SK-N-SH (cell line): ENCODE results near the gene CLEC4E. TPM values are rescaled to one million over a fixed set of nuclear protein-coding genes. Genes with fewer than 3 reads are reported as not detected.

Experiments used
- CTCF ChIA-PET: fragments of 300-600, 350-600 bp; formaldehyde crosslinking; extraction: SDS; loops from one replicate; lab custom pipeline; 2021; lab: Yijun Ruan, JAX
- POLR2A ChIA-PET: fragments of 350-600 bp; sonication (Branson Sonifier 250); formaldehyde crosslinking; extraction: SDS; loops from one replicate; lab custom pipeline; 2020; ENCODE audit warnings: antibody characterized with exemption, inconsistent platforms; lab: Yijun Ruan, JAX
- DNase-seq: peaks from one replicate; pipeline ENCODE4 v3.0.0; 2012
- H2AFZ ChIP-seq: fragments of 200-600 bp; sonication (generic); 2 replicates; pipeline ENCODE4 v1.8.1; 2016; ENCODE audit warnings: antibody characterized with exemption, mild to moderate bottlenecking, low read depth
- H3F3A ChIP-seq: fragments of 200-600 bp; sonication (generic); replicated peaks from 2 replicates; pipeline ENCODE3; 2016; ENCODE audit warnings: antibody characterized with exemption, mild to moderate bottlenecking; ENCODE audit not compliant: insufficient read depth
- H3K27ac ChIP-seq, 2 experiments: fragments of 200-500 bp in 1 of 2; fragments of 200-600 bp in 1 of 2; sonication (Bioruptor generic) in 1 of 2; sonication (generic), shearing (Covaris generic) in 1 of 2; 2 replicates each; pipeline versions ENCODE4 v1.5.1 to v1.6.1; 2014 to 2016; ENCODE audit warnings: low read depth in 2 of 2, inconsistent platforms in 1 of 2, low read length in 1 of 2, mild to moderate bottlenecking in 1 of 2, mixed read lengths in 1 of 2
- H3K27me3 ChIP-seq: fragments of 200-600 bp; sonication (generic), shearing (Covaris generic); 2 replicates; pipeline ENCODE4 v1.6.1; 2016; ENCODE audit warnings: mixed run types; ENCODE audit not compliant: insufficient read depth
- H3K36me3 ChIP-seq, 2 experiments: fragments of 200-500 bp in 1 of 2; fragments of 200-600 bp in 1 of 2; sonication (Bioruptor generic) in 1 of 2; sonication (generic) in 1 of 2; replicated peaks in 1 of 2; 2 replicates each; pipeline versions ENCODE3 to v1.5.1; 2014 to 2016; ENCODE audit warnings: low read length in 1 of 2, mild to moderate bottlenecking in 1 of 2; ENCODE audit not compliant: insufficient read depth in 2 of 2, control insufficient read depth in 1 of 2
- H3K4me1 ChIP-seq, 2 experiments: fragments of 200-500 bp in 1 of 2; fragments of 200-600 bp in 1 of 2; sonication (Bioruptor generic) in 1 of 2; sonication (generic), shearing (Covaris generic) in 1 of 2; 2 replicates each; pipeline versions ENCODE4 v1.5.1 to v1.6.1; 2014 to 2016; ENCODE audit warnings: low read depth in 1 of 2, low read length in 1 of 2, mixed run types in 1 of 2; ENCODE audit not compliant: insufficient read depth in 2 of 2, control insufficient read depth in 1 of 2
- H3K4me2 ChIP-seq: fragments of 200-600 bp; sonication (generic), shearing (Covaris generic); 2 replicates; pipeline ENCODE4 v1.6.1; 2017; ENCODE audit warnings: mixed run types
- H3K4me3 ChIP-seq, 2 experiments: fragments of 200-500 bp in 1 of 2; fragments of 200-600 bp in 1 of 2; sonication (Bioruptor generic) in 1 of 2; sonication (generic), shearing (Covaris generic) in 1 of 2; 2 replicates each; pipeline versions ENCODE4 v1.5.1 to v1.8.1; 2014 to 2016; ENCODE audit warnings: low read depth in 2 of 2, inconsistent platforms in 1 of 2, low read length in 1 of 2, mild to moderate bottlenecking in 1 of 2, mixed read lengths in 1 of 2, moderate library complexity in 1 of 2
- H3K79me2 ChIP-seq: fragments of 200-600 bp; sonication (generic); 2 replicates; pipeline ENCODE4 v1.8.1; 2017; ENCODE audit warnings: mild to moderate bottlenecking; ENCODE audit not compliant: insufficient read depth
- H3K9ac ChIP-seq: fragments of 200-600 bp; sonication (generic); 2 replicates; pipeline ENCODE4 v1.6.1; 2017; ENCODE audit warnings: mixed run types
- H3K9me2 ChIP-seq: fragments of 200-600 bp; sonication (generic); 2 replicates; pipeline ENCODE4 v1.6.1; 2017; ENCODE audit warnings: mixed run types
- H3K9me3 ChIP-seq: fragments of 200-600 bp; sonication (generic); 2 replicates; pipeline ENCODE4 v1.6.1; 2017; ENCODE audit warnings: mixed run types, mild to moderate bottlenecking, moderate library complexity
- H4K20me1 ChIP-seq: fragments of 200-600 bp; sonication (generic); 2 replicates; pipeline ENCODE4 v1.6.1; 2017; ENCODE audit warnings: mild to moderate bottlenecking, mixed run types; ENCODE audit not compliant: insufficient read depth
- CHD2 ChIP-seq: fragments of 150-350 bp; IDR thresholded peaks from 2 replicates; pipeline ENCODE4 v1.6.1; 2018; ENCODE audit warnings: low read length; ENCODE audit not compliant: partially characterized antibody
- ELF1 ChIP-seq: IDR thresholded peaks from 2 replicates; pipeline ENCODE4 v1.4.0; 2012
- EP300 ChIP-seq, 2 experiments: IDR thresholded peaks; 2 replicates each; pipeline versions ENCODE4 v1.4.0 to v1.6.1; 2012; ENCODE audit warnings: borderline replicate concordance in 1 of 2, low read depth in 1 of 2, low read length in 1 of 2
- EZH2phosphoT487 ChIP-seq: fragments of 200-600 bp; sonication (generic); IDR thresholded peaks from 2 replicates; pipeline ENCODE4 v1.6.1; 2017; ENCODE audit warnings: low read depth, mixed run types, mild to moderate bottlenecking, antibody characterized with exemption, moderate library complexity, borderline replicate concordance
- FOXJ3 ChIP-seq: sonication (generic); formaldehyde crosslinking; IDR thresholded peaks from 2 replicates; pipeline ENCODE4 v1.5.1; 2020; ENCODE audit warnings: mild to moderate bottlenecking, missing genetic modification reagents
- MEF2A ChIP-seq: IDR thresholded peaks from 2 replicates; pipeline ENCODE4 v1.4.0; 2012; ENCODE audit warnings: low read depth, borderline replicate concordance
- MXI1 ChIP-seq: IDR thresholded peaks from 2 replicates; pipeline ENCODE4 v1.6.1; 2012; ENCODE audit warnings: mild to moderate bottlenecking, low read depth, low read length, improper control_type of control experiment
- NFIC ChIP-seq: IDR thresholded peaks from 2 replicates; pipeline ENCODE4 v1.4.0; 2012; ENCODE audit warnings: borderline replicate concordance
- POLR2AphosphoS5 ChIP-seq: IDR thresholded peaks from 2 replicates; pipeline ENCODE4 v1.6.1; 2012; ENCODE audit warnings: low read depth, low read length
- RAD21 ChIP-seq: IDR thresholded peaks from 2 replicates; pipeline ENCODE4 v1.6.1; 2012; ENCODE audit warnings: mild to moderate bottlenecking, low read length
- RFX5 ChIP-seq: IDR thresholded peaks from 2 replicates; pipeline ENCODE4 v1.6.1; 2012; ENCODE audit warnings: mild to moderate bottlenecking, improper control_type of control experiment, low read length
- TAF1 ChIP-seq: IDR thresholded peaks from 2 replicates; pipeline ENCODE4 v1.6.1; 2012; ENCODE audit warnings: low read depth, mild to moderate bottlenecking, low read length, moderate library complexity, borderline replicate concordance
- WGBS: methylation state at CpG from one replicate; pipeline ENCODE4 v1.1.6; 2017; ENCODE audit warnings: low lambda C conversion rate; 5-methylcytosine and 5-hydroxymethylcytosine counted together
- polyA plus RNA-seq, 3 experiments: library from polyadenylated mRNA; depleted of rRNA; stranded (reverse); fragments of >200 nt; gene quantifications; 2 replicates each; pipeline ENCODE4 v1.2.3, GENCODE V29; 2012
- TF ChIP-seq, protein P1 (sequence below): fragments of 150-350 bp; IDR thresholded peaks from 2 replicates; pipeline ENCODE4 v1.6.1; 2016; ENCODE audit warnings: mild to moderate bottlenecking, low read depth, low read length
- TF ChIP-seq, protein P2 (sequence below): IDR thresholded peaks from 2 replicates; pipeline ENCODE4 v1.6.1; 2012; ENCODE audit warnings: mild to moderate bottlenecking, low read depth, low read length, moderate library complexity
- TF ChIP-seq, protein P3 (sequence below): IDR thresholded peaks from 2 replicates; pipeline ENCODE4 v1.4.0; 2012; ENCODE audit warnings: low read depth, borderline replicate concordance
- TF ChIP-seq, protein P4 (sequence below): fragments of 200-600 bp; sonication (generic); IDR thresholded peaks from 2 replicates; pipeline ENCODE4 v1.6.1; 2017; ENCODE audit warnings: antibody characterized with exemption, mild to moderate bottlenecking, moderate library complexity
- TF ChIP-seq, protein P5 (sequence below): IDR thresholded peaks from 2 replicates; pipeline ENCODE4 v1.4.0; 2012; ENCODE audit warnings: low read depth, borderline replicate concordance

CLEC4E gene
- polyA plus RNA-seq, 1 of the 3 experiments (the other 2 are of a cell fraction), result not detected

DNA sequence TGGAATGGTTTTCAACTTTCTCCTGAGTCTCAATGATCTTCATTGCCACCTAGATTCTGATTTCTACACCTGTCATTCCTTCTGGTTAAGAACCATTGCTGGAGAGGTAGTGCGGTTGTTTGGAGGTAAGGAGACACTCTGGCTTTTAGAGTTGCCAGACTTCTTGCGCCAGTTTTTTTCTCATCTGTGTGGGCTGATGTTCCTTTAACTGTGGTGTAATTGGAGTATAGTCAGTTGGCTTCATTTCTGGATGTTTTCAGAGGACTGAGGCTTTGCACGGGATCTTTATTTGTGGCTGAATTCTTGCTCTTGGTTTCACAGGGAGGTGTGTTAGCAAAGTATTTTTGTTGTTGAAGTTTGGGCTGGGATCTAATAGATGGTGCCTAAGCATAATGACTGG, 33.1 kb downstream of the CLEC4E start (continued):
- TF ChIP-seq, protein P1, sequence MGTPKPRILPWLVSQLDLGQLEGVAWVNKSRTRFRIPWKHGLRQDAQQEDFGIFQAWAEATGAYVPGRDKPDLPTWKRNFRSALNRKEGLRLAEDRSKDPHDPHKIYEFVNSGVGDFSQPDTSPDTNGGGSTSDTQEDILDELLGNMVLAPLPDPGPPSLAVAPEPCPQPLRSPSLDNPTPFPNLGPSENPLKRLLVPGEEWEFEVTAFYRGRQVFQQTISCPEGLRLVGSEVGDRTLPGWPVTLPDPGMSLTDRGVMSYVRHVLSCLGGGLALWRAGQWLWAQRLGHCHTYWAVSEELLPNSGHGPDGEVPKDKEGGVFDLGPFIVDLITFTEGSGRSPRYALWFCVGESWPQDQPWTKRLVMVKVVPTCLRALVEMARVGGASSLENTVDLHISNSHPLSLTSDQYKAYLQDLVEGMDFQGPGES, result no peak
- TF ChIP-seq EZH2phosphoT487, result no peak
- no peak for TF ChIP-seq MXI1
- TF ChIP-seq MEF2A, result no peak
- TF ChIP-seq, protein P2, sequence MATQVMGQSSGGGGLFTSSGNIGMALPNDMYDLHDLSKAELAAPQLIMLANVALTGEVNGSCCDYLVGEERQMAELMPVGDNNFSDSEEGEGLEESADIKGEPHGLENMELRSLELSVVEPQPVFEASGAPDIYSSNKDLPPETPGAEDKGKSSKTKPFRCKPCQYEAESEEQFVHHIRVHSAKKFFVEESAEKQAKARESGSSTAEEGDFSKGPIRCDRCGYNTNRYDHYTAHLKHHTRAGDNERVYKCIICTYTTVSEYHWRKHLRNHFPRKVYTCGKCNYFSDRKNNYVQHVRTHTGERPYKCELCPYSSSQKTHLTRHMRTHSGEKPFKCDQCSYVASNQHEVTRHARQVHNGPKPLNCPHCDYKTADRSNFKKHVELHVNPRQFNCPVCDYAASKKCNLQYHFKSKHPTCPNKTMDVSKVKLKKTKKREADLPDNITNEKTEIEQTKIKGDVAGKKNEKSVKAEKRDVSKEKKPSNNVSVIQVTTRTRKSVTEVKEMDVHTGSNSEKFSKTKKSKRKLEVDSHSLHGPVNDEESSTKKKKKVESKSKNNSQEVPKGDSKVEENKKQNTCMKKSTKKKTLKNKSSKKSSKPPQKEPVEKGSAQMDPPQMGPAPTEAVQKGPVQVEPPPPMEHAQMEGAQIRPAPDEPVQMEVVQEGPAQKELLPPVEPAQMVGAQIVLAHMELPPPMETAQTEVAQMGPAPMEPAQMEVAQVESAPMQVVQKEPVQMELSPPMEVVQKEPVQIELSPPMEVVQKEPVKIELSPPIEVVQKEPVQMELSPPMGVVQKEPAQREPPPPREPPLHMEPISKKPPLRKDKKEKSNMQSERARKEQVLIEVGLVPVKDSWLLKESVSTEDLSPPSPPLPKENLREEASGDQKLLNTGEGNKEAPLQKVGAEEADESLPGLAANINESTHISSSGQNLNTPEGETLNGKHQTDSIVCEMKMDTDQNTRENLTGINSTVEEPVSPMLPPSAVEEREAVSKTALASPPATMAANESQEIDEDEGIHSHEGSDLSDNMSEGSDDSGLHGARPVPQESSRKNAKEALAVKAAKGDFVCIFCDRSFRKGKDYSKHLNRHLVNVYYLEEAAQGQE, result no peak
- TF ChIP-seq EP300 (IDR thresholded peaks at IDR 0.05; ENCODE audit: borderline replicate concordance in 1 of 2, low read depth in 1 of 2, low read length in 1 of 2), result no peak
- no peak for TF ChIP-seq NFIC

DNA sequence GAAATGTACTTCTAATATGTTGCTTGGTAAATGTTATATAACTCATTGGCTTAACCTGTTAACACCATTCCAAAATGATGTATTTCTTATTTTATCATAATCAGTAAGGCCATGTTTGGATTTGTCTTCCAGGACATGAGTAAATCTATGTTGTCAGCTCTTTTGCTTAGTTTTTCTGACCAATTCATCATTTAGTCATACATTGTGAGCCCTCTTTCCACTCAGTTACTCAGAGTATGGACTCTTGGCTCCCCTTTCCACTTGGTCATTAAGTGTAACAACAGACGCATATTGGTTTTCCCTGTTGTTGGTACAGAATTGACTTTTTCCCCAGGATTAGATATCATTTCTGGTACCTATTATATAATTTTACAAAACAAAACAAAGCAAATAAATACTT, 36.4 kb downstream of the CLEC4E start:
- Histone ChIP-seq H3K27ac (no peak overlapping the region), H2AFZ (no peak overlapping the region), H3K9ac (no peak overlapping the region), H3K36me3 (no peaks in the 10 kb centered on the region), H3K9me3 (no peaks in the 10 kb centered on the region), H3K79me2 (no peaks in the 10 kb centered on the region), H3K9me2 (no peaks in the 10 kb centered on the region), H3K27me3 (no peaks in the 10 kb centered on the region)
- WGBS, result 54% methylated on average over 1 of the region's 1 CpG
- no peak for DNase-seq
- ChIA-PET POLR2A (no interaction called here), CTCF (no interaction called here)
- TF ChIP-seq POLR2AphosphoS5 (no peak), TAF1 (no peak), FOXJ3 (CRISPR knock-in tag) (no peak), CHD2 (no peak), NFIC (no peak), RFX5 (no peak), ELF1 (no peak), RAD21 (no peak), EZH2phosphoT487 (no peak)
- TF ChIP-seq, protein P3, sequence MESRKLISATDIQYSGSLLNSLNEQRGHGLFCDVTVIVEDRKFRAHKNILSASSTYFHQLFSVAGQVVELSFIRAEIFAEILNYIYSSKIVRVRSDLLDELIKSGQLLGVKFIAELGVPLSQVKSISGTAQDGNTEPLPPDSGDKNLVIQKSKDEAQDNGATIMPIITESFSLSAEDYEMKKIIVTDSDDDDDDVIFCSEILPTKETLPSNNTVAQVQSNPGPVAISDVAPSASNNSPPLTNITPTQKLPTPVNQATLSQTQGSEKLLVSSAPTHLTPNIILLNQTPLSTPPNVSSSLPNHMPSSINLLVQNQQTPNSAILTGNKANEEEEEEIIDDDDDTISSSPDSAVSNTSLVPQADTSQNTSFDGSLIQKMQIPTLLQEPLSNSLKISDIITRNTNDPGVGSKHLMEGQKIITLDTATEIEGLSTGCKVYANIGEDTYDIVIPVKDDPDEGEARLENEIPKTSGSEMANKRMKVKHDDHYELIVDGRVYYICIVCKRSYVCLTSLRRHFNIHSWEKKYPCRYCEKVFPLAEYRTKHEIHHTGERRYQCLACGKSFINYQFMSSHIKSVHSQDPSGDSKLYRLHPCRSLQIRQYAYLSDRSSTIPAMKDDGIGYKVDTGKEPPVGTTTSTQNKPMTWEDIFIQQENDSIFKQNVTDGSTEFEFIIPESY, result no peak
- TF ChIP-seq, protein P4, sequence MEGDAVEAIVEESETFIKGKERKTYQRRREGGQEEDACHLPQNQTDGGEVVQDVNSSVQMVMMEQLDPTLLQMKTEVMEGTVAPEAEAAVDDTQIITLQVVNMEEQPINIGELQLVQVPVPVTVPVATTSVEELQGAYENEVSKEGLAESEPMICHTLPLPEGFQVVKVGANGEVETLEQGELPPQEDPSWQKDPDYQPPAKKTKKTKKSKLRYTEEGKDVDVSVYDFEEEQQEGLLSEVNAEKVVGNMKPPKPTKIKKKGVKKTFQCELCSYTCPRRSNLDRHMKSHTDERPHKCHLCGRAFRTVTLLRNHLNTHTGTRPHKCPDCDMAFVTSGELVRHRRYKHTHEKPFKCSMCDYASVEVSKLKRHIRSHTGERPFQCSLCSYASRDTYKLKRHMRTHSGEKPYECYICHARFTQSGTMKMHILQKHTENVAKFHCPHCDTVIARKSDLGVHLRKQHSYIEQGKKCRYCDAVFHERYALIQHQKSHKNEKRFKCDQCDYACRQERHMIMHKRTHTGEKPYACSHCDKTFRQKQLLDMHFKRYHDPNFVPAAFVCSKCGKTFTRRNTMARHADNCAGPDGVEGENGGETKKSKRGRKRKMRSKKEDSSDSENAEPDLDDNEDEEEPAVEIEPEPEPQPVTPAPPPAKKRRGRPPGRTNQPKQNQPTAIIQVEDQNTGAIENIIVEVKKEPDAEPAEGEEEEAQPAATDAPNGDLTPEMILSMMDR, result no peak
- TF ChIP-seq, protein P2, result no peak
- TF ChIP-seq, protein P5, sequence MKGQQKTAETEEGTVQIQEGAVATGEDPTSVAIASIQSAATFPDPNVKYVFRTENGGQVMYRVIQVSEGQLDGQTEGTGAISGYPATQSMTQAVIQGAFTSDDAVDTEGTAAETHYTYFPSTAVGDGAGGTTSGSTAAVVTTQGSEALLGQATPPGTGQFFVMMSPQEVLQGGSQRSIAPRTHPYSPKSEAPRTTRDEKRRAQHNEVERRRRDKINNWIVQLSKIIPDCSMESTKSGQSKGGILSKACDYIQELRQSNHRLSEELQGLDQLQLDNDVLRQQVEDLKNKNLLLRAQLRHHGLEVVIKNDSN, result no peak
- TF ChIP-seq, all 33 proteins: peak for 0
- H3K4me2 ChIP-seq, result no peak overlapping the region
- no peak overlapping the region for H3K4me3 ChIP-seq
- no peaks in the 10 kb centered on the region for H4K20me1 ChIP-seq
- no peaks in the 10 kb centered on the region for H3F3A ChIP-seq
- no peaks in the 10 kb centered on the region for H3K4me1 ChIP-seq
